Measurements from ENCODE around the gene NHLRC4.

The NHLRC4 gene

DNA sequence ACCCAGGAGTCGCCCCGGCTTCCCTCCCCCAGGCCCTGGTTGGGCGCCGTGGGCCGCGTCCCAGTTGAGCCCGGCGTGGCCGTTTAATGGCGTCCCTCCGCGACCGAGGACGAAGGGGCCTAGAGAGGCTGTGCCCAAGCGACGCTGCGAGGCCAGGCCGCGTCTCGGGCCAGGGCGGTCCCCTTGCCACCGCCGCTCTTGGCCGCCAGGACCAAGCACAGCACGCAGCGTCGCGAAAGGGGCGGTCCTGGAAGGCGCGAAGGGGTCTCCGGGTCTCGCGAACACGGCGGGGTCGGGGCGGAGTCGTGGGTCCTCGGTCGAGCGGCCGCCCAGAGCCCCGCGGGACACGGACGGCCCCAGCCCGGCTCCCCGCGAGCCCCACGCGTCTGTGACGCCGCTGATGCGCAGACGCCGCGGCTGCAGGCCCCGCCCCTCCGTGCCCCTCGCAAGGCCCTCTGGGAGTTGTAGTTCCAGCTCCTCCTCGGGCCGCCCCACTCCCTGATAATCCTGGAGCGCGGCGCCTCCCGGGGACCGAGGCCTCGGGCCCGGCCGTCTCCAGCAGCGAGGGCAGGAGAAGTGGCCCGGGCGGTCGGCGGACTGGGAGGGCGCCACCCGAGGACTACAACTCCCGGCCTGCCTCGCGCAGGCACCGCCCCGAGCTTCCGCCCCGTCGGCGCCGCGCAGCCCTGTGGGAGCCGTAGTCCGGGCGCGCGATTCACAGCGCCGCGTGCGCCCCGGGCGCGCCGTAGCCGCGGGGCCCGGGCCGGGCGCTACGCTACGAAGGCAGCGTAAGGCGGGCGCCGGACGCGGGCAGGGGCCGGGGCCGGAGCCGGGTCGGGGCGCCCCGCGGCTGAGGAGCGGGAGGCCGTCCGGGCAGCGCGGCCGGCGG, 39.5 kb upstream of the NHLRC4 start, which contains the start of gene CAPN15:
Gene CAPN15, plus strand, starts transcription at position 698 of the 889 bp plus-strand sequence. CDS start 19,127 bp downstream, outside the sequence.
- TF ChIP-seq, protein P1, sequence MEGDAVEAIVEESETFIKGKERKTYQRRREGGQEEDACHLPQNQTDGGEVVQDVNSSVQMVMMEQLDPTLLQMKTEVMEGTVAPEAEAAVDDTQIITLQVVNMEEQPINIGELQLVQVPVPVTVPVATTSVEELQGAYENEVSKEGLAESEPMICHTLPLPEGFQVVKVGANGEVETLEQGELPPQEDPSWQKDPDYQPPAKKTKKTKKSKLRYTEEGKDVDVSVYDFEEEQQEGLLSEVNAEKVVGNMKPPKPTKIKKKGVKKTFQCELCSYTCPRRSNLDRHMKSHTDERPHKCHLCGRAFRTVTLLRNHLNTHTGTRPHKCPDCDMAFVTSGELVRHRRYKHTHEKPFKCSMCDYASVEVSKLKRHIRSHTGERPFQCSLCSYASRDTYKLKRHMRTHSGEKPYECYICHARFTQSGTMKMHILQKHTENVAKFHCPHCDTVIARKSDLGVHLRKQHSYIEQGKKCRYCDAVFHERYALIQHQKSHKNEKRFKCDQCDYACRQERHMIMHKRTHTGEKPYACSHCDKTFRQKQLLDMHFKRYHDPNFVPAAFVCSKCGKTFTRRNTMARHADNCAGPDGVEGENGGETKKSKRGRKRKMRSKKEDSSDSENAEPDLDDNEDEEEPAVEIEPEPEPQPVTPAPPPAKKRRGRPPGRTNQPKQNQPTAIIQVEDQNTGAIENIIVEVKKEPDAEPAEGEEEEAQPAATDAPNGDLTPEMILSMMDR (IDR thresholded peaks at IDR 0.05; ENCODE audit: insufficient read depth, low read depth, low read length, missing control alignments): no peak
- H3K4me3 ChIP-seq (ENCODE audit: low read length): peak within 1 kb of the TSS; percentile 76
- DNase-seq (ENCODE audit: low read depth): peak; percentile 84

DNA sequence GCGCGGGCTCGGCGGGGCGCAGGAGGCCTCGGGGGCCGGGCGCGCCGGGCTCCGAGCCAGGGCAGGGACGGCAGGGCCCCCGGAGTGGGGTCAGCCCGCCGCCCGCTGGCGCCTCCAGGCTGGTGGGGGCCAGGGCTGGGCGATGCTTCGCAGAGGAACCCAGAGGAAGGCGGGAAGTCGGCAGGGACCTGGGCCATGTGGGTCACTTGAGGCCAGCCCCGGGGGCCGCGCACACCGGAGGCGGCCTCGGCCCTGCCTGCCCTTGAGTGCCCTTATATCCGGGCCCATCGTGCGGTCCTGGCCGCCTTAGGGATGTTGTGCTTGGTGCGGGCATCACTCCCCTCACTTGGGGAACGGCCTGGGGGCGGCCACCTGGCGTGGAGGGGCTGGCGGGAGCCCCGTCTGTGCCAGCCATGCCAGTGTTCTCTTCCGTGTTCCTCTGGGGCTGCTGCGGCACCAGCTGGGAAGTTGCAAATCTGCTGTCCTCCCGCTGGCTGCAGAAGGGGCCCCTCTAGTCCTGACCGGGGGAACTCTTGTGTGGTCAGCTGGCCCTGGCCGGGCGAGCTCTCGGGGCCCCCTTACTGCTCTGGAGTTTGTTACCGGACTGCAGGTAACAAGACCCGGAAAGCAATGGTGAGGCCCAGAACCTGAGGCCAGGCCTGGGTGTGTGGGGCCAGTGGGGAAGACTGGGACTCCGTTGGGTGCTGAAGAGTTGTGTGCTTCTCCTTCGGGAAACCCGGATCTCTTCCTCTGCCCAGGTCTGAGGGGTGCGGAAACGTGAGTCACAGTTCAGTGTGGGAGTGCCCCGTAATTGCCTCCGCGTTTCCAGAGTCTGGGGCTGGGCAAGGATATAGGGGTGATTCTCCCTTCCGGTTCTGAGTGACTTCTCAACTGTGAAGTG, 38.4 kb upstream of the NHLRC4 start:
- DNase-seq (ENCODE audit: low read depth): peak; percentile 82
- TF ChIP-seq, protein P1 (IDR thresholded peaks at IDR 0.05; ENCODE audit: insufficient read depth, low read depth, low read length, missing control alignments): no peak
- peak overlapping the region; percentile 76 for H3K4me3 ChIP-seq (ENCODE audit: low read length)

DNA sequence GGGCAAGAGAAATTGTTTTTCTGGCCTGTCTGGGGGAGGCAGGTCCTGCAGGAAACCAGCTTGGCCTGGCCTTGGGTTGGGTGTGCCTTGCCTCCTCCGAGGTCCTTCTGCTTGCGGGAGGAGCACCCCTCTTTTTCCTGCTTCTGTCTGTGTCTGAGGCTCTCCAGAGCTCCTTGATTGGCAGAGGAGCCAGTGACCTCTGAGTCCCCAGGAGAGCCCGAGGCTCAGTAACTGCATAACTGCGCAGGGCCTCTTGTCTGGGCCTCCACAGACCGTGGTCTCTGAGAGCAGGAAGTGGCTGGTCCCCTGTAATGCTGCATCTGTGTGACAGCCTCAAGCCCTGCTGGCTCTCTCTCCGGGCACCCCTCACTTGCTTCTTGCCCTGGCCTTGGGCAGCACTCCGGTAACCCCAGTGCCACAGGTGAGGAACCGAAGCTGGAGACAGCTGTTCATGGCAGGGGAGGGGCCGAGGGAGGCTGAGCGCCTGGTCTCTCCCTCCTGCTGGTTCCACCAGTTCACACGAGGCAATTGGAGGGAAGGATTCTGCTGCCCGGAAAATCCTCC, 37.7 kb upstream of the NHLRC4 start:
- DNase-seq (ENCODE audit: low read depth): no peak
- TF ChIP-seq, protein P1 (IDR thresholded peaks at IDR 0.05; ENCODE audit: insufficient read depth, low read depth, low read length, missing control alignments): no peak
- H3K4me3 ChIP-seq (ENCODE audit: low read length): peak overlapping the region; percentile 76

DNA sequence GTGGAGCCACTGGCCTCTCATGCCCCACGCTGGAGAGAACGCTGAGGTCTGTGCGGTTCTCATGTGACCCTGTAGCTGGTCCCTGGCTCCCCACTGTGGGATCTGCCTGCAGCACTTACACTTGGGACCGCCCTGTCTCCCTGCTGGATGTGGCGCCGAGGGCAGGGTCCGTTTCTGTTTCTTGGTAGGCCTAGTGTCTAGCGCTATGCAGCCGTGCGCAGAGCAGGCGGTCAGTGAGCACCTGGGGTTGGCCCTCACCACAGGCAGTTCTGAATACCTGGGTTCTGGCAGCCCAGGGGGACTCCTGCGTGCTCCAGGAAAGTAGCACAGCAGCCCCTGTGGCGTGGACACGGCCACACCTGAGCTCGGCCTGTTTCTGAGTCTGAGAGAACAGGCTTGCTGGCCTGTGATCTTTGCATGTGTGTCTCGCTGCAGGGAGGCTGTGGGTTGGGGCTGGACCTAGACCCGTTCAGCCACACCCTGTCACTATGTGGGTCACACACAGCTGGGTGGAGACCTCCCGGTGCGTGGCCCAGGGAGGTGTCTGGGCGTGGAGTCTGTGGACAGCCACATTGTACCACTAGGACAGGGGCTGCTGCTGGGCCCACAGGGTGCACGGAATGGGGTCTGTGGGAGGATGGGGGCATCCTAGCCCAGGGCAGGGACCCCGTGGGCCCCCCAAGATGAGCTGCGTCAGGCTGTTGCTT, 36.5 kb upstream of the NHLRC4 start:
- TF ChIP-seq, protein P1 (IDR thresholded peaks at IDR 0.05; ENCODE audit: insufficient read depth, low read depth, low read length, missing control alignments): no peak
- DNase-seq (ENCODE audit: low read depth): no peak
- no peak overlapping the region for H3K4me3 ChIP-seq (ENCODE audit: low read length)

DNA sequence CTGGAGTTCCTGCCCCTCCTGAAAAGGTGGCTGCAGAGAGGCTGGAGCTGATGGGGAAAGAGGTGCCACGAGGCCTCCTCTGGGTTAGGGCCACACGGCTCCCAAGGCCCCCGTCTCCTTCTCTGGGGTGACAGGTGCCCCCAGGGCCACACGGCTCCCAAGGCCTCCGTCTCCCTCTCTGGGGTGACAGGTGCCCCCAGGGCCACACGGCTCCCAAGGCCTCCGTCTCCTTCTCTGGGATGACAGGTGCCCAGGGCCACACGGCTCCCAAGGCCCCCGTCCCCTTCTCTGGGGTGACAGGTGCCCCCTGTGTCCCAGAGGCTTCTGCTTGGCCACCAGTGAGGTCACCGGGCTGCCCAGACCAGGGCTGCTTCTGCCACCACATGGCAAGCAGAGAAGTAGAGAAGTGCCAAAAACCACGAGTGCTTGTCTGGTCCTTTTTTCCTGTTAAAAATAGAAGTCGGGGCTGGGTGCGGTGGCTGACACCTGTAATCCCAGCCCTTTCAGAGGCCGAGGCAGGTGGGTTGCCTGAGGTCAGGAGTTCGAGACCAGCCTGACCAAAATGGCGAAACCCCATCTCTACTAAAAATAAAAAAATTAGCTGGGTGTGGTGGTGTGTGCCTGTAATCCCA, 35.2 kb upstream of the NHLRC4 start:
- H3K4me3 ChIP-seq (ENCODE audit: low read length): no peak overlapping the region
- no peak for DNase-seq (ENCODE audit: low read depth)
- TF ChIP-seq, protein P1 (IDR thresholded peaks at IDR 0.05; ENCODE audit: insufficient read depth, low read depth, low read length, missing control alignments): no peak
